ENCODE results near the gene MADD. TPM values are rescaled to one million over a fixed set of nuclear protein-coding genes. Genes with fewer than 3 reads are reported as not detected.

The MADD gene
- total and polyA plus RNA-seq, 11 donors, result 22.6 to 60.6 (median 40.2) TPM

GRCh38 chr11:47357985-47358730 lies 88.2 kb downstream of the MADD start:
- no peaks in the 10 kb centered on the region for H3K9me3 ChIP-seq
- intact Hi-C loops (cut with DNase I), result loop anchor here in 6 of 10 donors (5.0 to 10.0 kb wide), 10 partner anchors 71 to 473 kb away; partner anchors contain the start of genes NR1H3 (in 2 of the 6), ARFGAP2 (in 1 of the 6) and MADD (in 1 of the 6)
- peaks cover 0 to 44% (median 6%) of the 10 kb centered on the region in 12 donors for H3K4me1 ChIP-seq
- peak in 1 of 5 donors; percentile 23 for DNase-seq
- H3K36me3 ChIP-seq, result peaks cover 0 to 10% (median 0%) of the 10 kb centered on the region in 9 donors
- TF ChIP-seq, protein P1, sequence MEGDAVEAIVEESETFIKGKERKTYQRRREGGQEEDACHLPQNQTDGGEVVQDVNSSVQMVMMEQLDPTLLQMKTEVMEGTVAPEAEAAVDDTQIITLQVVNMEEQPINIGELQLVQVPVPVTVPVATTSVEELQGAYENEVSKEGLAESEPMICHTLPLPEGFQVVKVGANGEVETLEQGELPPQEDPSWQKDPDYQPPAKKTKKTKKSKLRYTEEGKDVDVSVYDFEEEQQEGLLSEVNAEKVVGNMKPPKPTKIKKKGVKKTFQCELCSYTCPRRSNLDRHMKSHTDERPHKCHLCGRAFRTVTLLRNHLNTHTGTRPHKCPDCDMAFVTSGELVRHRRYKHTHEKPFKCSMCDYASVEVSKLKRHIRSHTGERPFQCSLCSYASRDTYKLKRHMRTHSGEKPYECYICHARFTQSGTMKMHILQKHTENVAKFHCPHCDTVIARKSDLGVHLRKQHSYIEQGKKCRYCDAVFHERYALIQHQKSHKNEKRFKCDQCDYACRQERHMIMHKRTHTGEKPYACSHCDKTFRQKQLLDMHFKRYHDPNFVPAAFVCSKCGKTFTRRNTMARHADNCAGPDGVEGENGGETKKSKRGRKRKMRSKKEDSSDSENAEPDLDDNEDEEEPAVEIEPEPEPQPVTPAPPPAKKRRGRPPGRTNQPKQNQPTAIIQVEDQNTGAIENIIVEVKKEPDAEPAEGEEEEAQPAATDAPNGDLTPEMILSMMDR (IDR thresholded peaks at IDR 0.05), result no peak
- no peak for TF ChIP-seq POLR2A (IDR thresholded peaks at IDR 0.05)
- ATAC-seq, result no peak
- 90 to 94% (median 92%) methylated on average over 6 of the region's 6 CpGs for WGBS, 4 donors
- H3K27me3 ChIP-seq, result no peaks in the 10 kb centered on the region
- no peak overlapping the region for H3K4me3 ChIP-seq
- no peak overlapping the region for H3K27ac ChIP-seq

- no peaks in the 10 kb centered on the region for H3K9me3 ChIP-seq
- ATAC-seq (no peak), DNase-seq (peak in 1 of 5 donors; percentile 22)
- H3K4me3 ChIP-seq, result no peak overlapping the region
- no peak overlapping the region for H3K27ac ChIP-seq
- peaks cover 0 to 42% (median 5%) of the 10 kb centered on the region in 12 donors for H3K4me1 ChIP-seq
- H3K27me3 ChIP-seq, result no peaks in the 10 kb centered on the region
- intact Hi-C loops (cut with DNase I), result loop anchor here in 6 of 10 donors (5.0 to 10.0 kb wide), 10 partner anchors 71 to 474 kb away; partner anchors contain the start of genes NR1H3 (in 2 of the 6), ARFGAP2 (in 1 of the 6) and MADD (in 1 of the 6)
- H3K36me3 ChIP-seq, result peaks cover 0 to 10% (median 0%) of the 10 kb centered on the region in 9 donors
- TF ChIP-seq POLR2A (IDR thresholded peaks at IDR 0.05), result no peak
- TF ChIP-seq, protein P1 (IDR thresholded peaks at IDR 0.05), result no peak
- 80 to 86% (median 83%) methylated on average over 14 of the region's 14 CpGs for WGBS, 4 donors
Observed at GRCh38 chr11:47358731-47359051, 88.8 kb downstream of the MADD start.

DNA sequence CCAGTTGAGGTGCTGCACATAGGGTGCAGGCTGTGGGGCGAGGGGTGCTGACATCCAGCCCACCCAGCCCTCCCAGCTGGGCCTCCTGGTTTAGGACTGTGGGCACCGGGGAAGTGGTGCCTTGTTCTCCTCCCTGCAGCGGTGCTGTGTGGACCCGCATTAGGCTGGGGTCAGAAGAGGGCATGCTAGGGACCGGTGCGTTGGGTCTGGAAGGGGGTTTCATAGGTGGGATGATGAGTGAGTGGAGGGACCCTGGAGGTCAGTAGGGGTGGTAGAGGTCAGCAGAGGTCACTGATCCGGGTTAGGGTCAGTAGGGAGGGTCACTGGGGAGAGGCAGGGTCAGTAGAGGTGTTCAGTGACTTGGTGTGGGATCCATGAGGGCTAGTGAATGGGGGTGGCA lies 89.2 kb downstream of the MADD start:
- H3K27ac ChIP-seq, result no peak overlapping the region
- no peak overlapping the region for H3K4me3 ChIP-seq
- DNase-seq (peak in 2 of 5 donors; percentile 10 to 25), ATAC-seq (no peak)
- peaks cover 0 to 8% (median 0%) of the 10 kb centered on the region in 9 donors for H3K36me3 ChIP-seq
- no peaks in the 10 kb centered on the region for H3K9me3 ChIP-seq
- WGBS, 4 donors, result 82 to 91% (median 84%) methylated on average over 7 of the region's 7 CpGs
- no peaks in the 10 kb centered on the region for H3K27me3 ChIP-seq
- TF ChIP-seq, protein P1 (IDR thresholded peaks at IDR 0.05), result no peak
- no peak for TF ChIP-seq POLR2A (IDR thresholded peaks at IDR 0.05)
- intact Hi-C loops (cut with DNase I), result loop anchor here in 6 of 10 donors (5.0 to 10.0 kb wide), 10 partner anchors 72 to 474 kb away; partner anchors contain the start of genes NR1H3 (in 2 of the 6), ARFGAP2 (in 1 of the 6) and MADD (in 1 of the 6)
- H3K4me1 ChIP-seq, result peaks cover 0 to 38% (median 5%) of the 10 kb centered on the region in 12 donors

GRCh38 chr11:47359586-47359985 lies 89.7 kb downstream of the MADD start:
- ATAC-seq, result no peak
- H3K36me3 ChIP-seq, result peaks cover 0 to 7% (median 0%) of the 10 kb centered on the region in 9 donors
- 70 to 74% (median 73%) methylated on average over 10 to 17 of the region's 17 CpGs for WGBS, 4 donors
- TF ChIP-seq, protein P1 (IDR thresholded peaks at IDR 0.05), result no peak
- no peak for TF ChIP-seq POLR2A (IDR thresholded peaks at IDR 0.05)
- no peaks in the 10 kb centered on the region for H3K27me3 ChIP-seq
- no peak overlapping the region for H3K27ac ChIP-seq
- no peaks in the 10 kb centered on the region for H3K9me3 ChIP-seq
- no peak overlapping the region for H3K4me3 ChIP-seq
- DNase-seq, result peak in 3 of 5 donors; percentile 10 to 29 (median 21)
- H3K4me1 ChIP-seq, result peaks cover 0 to 38% (median 4%) of the 10 kb centered on the region in 12 donors
- intact Hi-C loops (cut with DNase I), result loop anchor here in 6 of 10 donors (5.0 to 10.0 kb wide), 10 partner anchors 72 to 475 kb away; partner anchors contain the start of genes NR1H3 (in 2 of the 6), ARFGAP2 (in 1 of the 6) and MADD (in 1 of the 6)

Measured in heart left ventricle (tissue), 16 donors.